Spleen (tissue), 11 donors: Measurements from ENCODE around the gene IRS2. TPM values are rescaled to one million over a fixed set of nuclear protein-coding genes. Genes with fewer than 3 reads are reported as not detected.

Source experiments
- DNase-seq: peaks from one replicate; pipeline ENCODE4 v3.0.0-alpha.2; 2020
- H3K27ac ChIP-seq, 8 donors: fragments of 200-600 bp; sonication (generic) in 7 of 8; 1 replicate in 4 of 8; 2 replicates in 4 of 8; pipeline versions ENCODE4 v1.5.0 to v1.8.0; 2016 to 2021; ENCODE audit warnings: inconsistent platforms in 4 of 8, mild to moderate bottlenecking in 4 of 8, moderate library complexity in 1 of 8
- H3K27me3 ChIP-seq, 7 donors: fragments of 200-600 bp; sonication (generic) in 6 of 7; replicated peaks in 1 of 7; 1 replicate in 4 of 7; 2 replicates in 3 of 7; pipeline versions ENCODE4 v1.5.0 to v1.8.0; 2016 to 2021; ENCODE audit warnings: inconsistent platforms in 3 of 7, mild to moderate bottlenecking in 1 of 7
- H3K36me3 ChIP-seq, 6 donors: fragments of 200-600 bp; sonication (generic) in 5 of 6; 1 replicate in 4 of 6; 2 replicates in 2 of 6; pipeline versions ENCODE4 v1.5.0 to v1.8.0; 2016 to 2021; ENCODE audit warnings: inconsistent platforms in 2 of 6
- H3K4me1 ChIP-seq, 6 donors: fragments of 200-600 bp; sonication (generic) in 5 of 6; 1 replicate in 3 of 6; 2 replicates in 3 of 6; pipeline versions ENCODE4 v1.5.0 to v1.8.0; 2016 to 2021; ENCODE audit warnings: inconsistent platforms in 3 of 6
- H3K4me3 ChIP-seq, 8 donors: fragments of 200-600 bp; sonication (generic) in 7 of 8; 1 replicate in 4 of 8; 2 replicates in 4 of 8; pipeline versions ENCODE4 v1.5.0 to v1.8.0; 2016 to 2021; ENCODE audit warnings: inconsistent platforms in 4 of 8, mild to moderate bottlenecking in 4 of 8, moderate library complexity in 2 of 8
- H3K9me3 ChIP-seq, 8 donors: fragments of 200-600 bp; sonication (generic) in 7 of 8; 1 replicate in 4 of 8; 2 replicates in 4 of 8; pipeline versions ENCODE4 v1.5.0 to v1.8.0; 2016 to 2021; ENCODE audit warnings: inconsistent platforms in 4 of 8
- CTCF ChIP-seq, 11 experiments: fragments of 200-600 bp in 7 of 11; fragments of 450-650 bp in 4 of 11; sonication (generic) in 4 of 11; IDR thresholded peaks in 8 of 11; conservative IDR thresholded peaks in 3 of 11; 1 replicate in 7 of 11; 2 replicates in 4 of 11; pipeline versions ENCODE4 v1.4.0 to v1.8.0; 2016 to 2021; ENCODE audit warnings: antibody characterized with exemption in 11 of 11, inconsistent platforms in 4 of 11, mild to moderate bottlenecking in 1 of 11
- POLR2A ChIP-seq, 3 donors: fragments of 450-650 bp; IDR thresholded peaks; one replicate each; pipeline ENCODE4 v1.5.1; 2017; ENCODE audit warnings: antibody characterized with exemption in 3 of 3, mild to moderate bottlenecking in 1 of 3
- POLR2AphosphoS5 ChIP-seq, 3 donors: sonication (generic); formaldehyde crosslinking; IDR thresholded peaks; one replicate each; pipeline ENCODE4 v1.5.1; 2017; ENCODE audit warnings: antibody characterized with exemption in 3 of 3
- WGBS, 5 donors: extraction: QIAGEN DNeasy Blood & Tissue Kit in 3 of 5; methylation state at CpG; one replicate each; pipeline versions ENCODE4 v1.1.5 to v1.1.7; 2013 to 2018; 5-methylcytosine and 5-hydroxymethylcytosine counted together
- intact Hi-C: fragments of 100-400 bp; cut with DNase I; formaldehyde crosslinking; loops from one replicate; pipeline ENCODE4 v1.15.0; 2023; ENCODE audit warnings: low total_unique reads
- polyA plus RNA-seq, 3 donors: library from polyadenylated mRNA; stranded (reverse); fragments of 200-250 nt; gene quantifications; one replicate each; pipeline ENCODE4 v1.2.1, GENCODE V29; 2013
- total RNA-seq, 7 donors: library from RNA; depleted of rRNA in 3 of 7; stranded (reverse); fragments of >200 nt in 3 of 7; fragmentation: NEBNext Ultra II Directional in 4 of 7; extraction: Animal tissue kit (Norgen Biotek cat#: 25700) in 4 of 7; gene quantifications; one replicate each; pipeline versions ENCODE4 v1.1.0 to v1.2.1, GENCODE V29; 2016 to 2021
- donor health status: healthy with polysubstance abuse.
- donor health status: DM: no; HTN: no; CAD: no; lungs with moderate emphysema.
- donor health status: DM: no; HTN: no; CAD: no.
- donor health status: Bipolar disorder and iron deficiency.
- donor health status: healthy.
- donor health status: DM: no; HTN: no; CAD: no.
- donor health status: DM: yes; HTN: yes; CAD: no.

IRS2 gene
- total and polyA plus RNA-seq, 10 donors, result 1.4 to 31.3 (median 13.5) TPM

- TF ChIP-seq POLR2A (IDR thresholded peaks at IDR 0.05), result no peak
- no peak for TF ChIP-seq CTCF (IDR thresholded peaks at IDR 0.05 in 8 of 11, conservative IDR thresholded peaks at IDR 0.05 in 3 of 11)
- no peak for TF ChIP-seq POLR2AphosphoS5 (IDR thresholded peaks at IDR 0.05)
- Histone ChIP-seq H3K4me3 (no peak overlapping the region), H3K27ac (no peak overlapping the region), H3K4me1 (no peaks in the 10 kb centered on the region), H3K9me3 (no peaks in the 10 kb centered on the region), H3K27me3 (peaks cover 0 to 4% (median 0%) of the 10 kb centered on the region in 7 donors), H3K36me3 (no peaks in the 10 kb centered on the region)
- 80 to 90% (median 86%) methylated on average over 1 of the region's 1 CpG for WGBS, 5 donors
- intact Hi-C loops, result no loop called here
- DNase-seq, result no peak
Measured at GRCh38 chr13:109715902-109716301, 70.5 kb downstream of the IRS2 start.

GRCh38 chr13:109713681-109714080 is 72.7 kb downstream of the IRS2 start:
- TF ChIP-seq POLR2AphosphoS5 (IDR thresholded peaks at IDR 0.05) (no peak), CTCF (IDR thresholded peaks at IDR 0.05 in 8 of 11, conservative IDR thresholded peaks at IDR 0.05 in 3 of 11) (no peak), POLR2A (IDR thresholded peaks at IDR 0.05) (no peak)
- Histone ChIP-seq H3K36me3 (no peaks in the 10 kb centered on the region), H3K4me3 (no peak overlapping the region), H3K4me1 (no peaks in the 10 kb centered on the region), H3K27me3 (peaks cover 0 to 4% (median 0%) of the 10 kb centered on the region in 7 donors), H3K9me3 (no peaks in the 10 kb centered on the region), H3K27ac (no peak overlapping the region)
- 40 to 72% (median 50%) methylated on average over 4 of the region's 4 CpGs for WGBS, 5 donors
- intact Hi-C loops, result no loop called here
- no peak for DNase-seq

- Histone ChIP-seq H3K36me3 (no peaks in the 10 kb centered on the region), H3K4me1 (peaks cover 0 to 11% (median 0%) of the 10 kb centered on the region in 6 donors), H3K4me3 (no peak overlapping the region), H3K27ac (no peak overlapping the region), H3K27me3 (peaks cover 0 to 14% (median 0%) of the 10 kb centered on the region in 7 donors), H3K9me3 (no peaks in the 10 kb centered on the region)
- WGBS, 5 donors, result 66 to 76% (median 75%) methylated on average over 9 of the region's 9 CpGs
- no peak for TF ChIP-seq POLR2A (IDR thresholded peaks at IDR 0.05)
- no peak for TF ChIP-seq POLR2AphosphoS5 (IDR thresholded peaks at IDR 0.05)
- no peak for TF ChIP-seq CTCF (IDR thresholded peaks at IDR 0.05 in 8 of 11, conservative IDR thresholded peaks at IDR 0.05 in 3 of 11)
- intact Hi-C loops, result no loop called here
- no peak for DNase-seq
Measured at GRCh38 chr13:109712124-109712722, 74.2 kb downstream of the IRS2 start.

GRCh38 chr13:109707742-109708617 is 78.4 kb downstream of the IRS2 start:
- no peak for DNase-seq
- no peaks in the 10 kb centered on the region for H3K36me3 ChIP-seq
- TF ChIP-seq POLR2AphosphoS5 (IDR thresholded peaks at IDR 0.05) (no peak), CTCF (IDR thresholded peaks at IDR 0.05 in 8 of 11, conservative IDR thresholded peaks at IDR 0.05 in 3 of 11) (no peak), POLR2A (IDR thresholded peaks at IDR 0.05) (no peak)
- H3K4me3 ChIP-seq, result no peak overlapping the region
- H3K9me3 ChIP-seq, result no peaks in the 10 kb centered on the region
- intact Hi-C loops, result no loop called here
- H3K4me1 ChIP-seq, result peaks cover 0 to 40% (median 7%) of the 10 kb centered on the region in 6 donors
- peaks cover 0 to 51% (median 7%) of the 10 kb centered on the region in 7 donors for H3K27me3 ChIP-seq
- peak overlapping the region in 2 of 8 donors; percentile 2 to 93 for H3K27ac ChIP-seq
- WGBS, 5 donors, result 61 to 73% (median 67%) methylated on average over 14 of the region's 14 CpGs
